NT2/D1 (cell line): ENCODE data around the gene CACNG8.

Source experiments
- SUZ12 ChIP-seq: IDR thresholded peaks from 2 replicates; pipeline ENCODE4 v1.6.1; 2011; ENCODE audit not compliant: insufficient read length, insufficient read depth; ENCODE audit errors: extremely low read depth
- YY1 ChIP-seq: IDR thresholded peaks from 2 replicates; pipeline ENCODE4 v1.6.1; 2011; ENCODE audit not compliant: insufficient read length, insufficient read depth
- ZNF274 ChIP-seq: IDR thresholded peaks from 2 replicates; pipeline ENCODE4 v1.6.1; 2011; ENCODE audit warnings: mild to moderate bottlenecking, low read depth, low read length

DNA sequence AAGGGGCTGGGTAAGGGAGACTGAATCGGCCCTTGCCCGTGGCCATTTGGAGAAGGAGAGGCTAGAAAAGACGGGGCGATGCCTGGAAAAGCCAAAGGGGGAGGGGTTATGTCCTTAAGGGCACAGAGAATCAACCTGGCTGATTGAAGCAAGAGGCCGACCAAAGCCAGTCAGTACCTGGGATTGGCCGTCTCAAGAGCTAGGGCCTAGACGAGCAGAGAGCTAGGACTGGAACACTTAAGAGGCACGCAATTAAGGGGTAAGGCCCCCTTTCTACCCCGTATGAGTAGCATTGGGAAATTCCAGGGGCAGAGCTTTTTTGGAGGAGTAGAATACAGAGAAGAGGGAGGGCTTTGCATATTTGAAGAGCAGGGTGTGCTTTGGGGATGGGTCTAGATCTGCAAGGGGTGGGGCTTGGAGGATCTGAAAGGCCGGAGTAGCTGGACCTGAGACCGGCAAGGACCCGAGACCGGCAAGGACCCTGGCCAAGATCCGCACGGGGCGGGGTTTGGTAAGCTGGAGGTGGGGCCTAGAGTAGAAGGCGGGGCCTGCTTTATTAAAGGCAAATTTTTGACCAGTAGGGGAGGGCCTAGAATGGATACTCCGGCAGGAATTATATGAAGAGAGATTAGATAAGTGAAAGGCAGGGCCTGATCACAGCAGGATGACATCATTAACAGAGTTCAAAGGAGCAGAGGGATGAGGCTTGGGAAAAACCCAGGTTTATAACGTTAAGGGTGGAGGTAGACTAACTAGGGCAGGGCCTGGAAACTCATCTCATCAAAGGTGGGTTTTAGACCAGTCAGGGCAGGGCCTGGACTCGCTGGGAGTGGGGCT lies 18.0 kb downstream of the CACNG8 start:
- TF ChIP-seq YY1 = no peak
- no peak for TF ChIP-seq ZNF274
- no peak for TF ChIP-seq SUZ12
